HepG2 (cell line): ENCODE results near the gene BAZ1A. TPM values are rescaled to one million over a fixed set of nuclear protein-coding genes. Genes with fewer than 3 reads are reported as not detected.

Source experiments
- IRF2 ChIP-seq: IDR thresholded peaks from 2 replicates; pipeline ENCODE4 v1.6.1; 2018; ENCODE audit warnings: missing genetic modification reagents, missing compliant biosample characterization
- IRF9 ChIP-seq: sonication (generic); formaldehyde crosslinking; IDR thresholded peaks from 2 replicates; pipeline ENCODE4 v1.8.0; 2022; ENCODE audit warnings: missing genetic modification reagents, mild to moderate bottlenecking, borderline replicate concordance
- KDM5B ChIP-seq: sonication (generic); formaldehyde crosslinking; IDR thresholded peaks from 2 replicates; pipeline ENCODE4 v1.4.0; 2020; ENCODE audit warnings: missing genetic modification reagents, mild to moderate bottlenecking, borderline replicate concordance
- PRPF4 ChIP-seq: fragments of 200-400 bp; formaldehyde crosslinking; IDR thresholded peaks from 2 replicates; pipeline ENCODE4 v1.6.1; 2016; ENCODE audit warnings: low read length, low read depth; ENCODE audit not compliant: poor library complexity, severe bottlenecking
- RARG ChIP-seq: sonication (generic); formaldehyde crosslinking; IDR thresholded peaks from 2 replicates; pipeline ENCODE4 v1.4.0; 2020; ENCODE audit warnings: low read depth, mild to moderate bottlenecking, missing genetic modification reagents
- SAP130 ChIP-seq: IDR thresholded peaks from 2 replicates; pipeline ENCODE4 v1.6.1; 2016; ENCODE audit warnings: low read depth
- SMC3 ChIP-seq: IDR thresholded peaks from 2 replicates; pipeline ENCODE4 v1.6.1; 2011; ENCODE audit warnings: low read length, improper control_type of control experiment
- ZIK1 ChIP-seq: sonication (generic); formaldehyde crosslinking; IDR thresholded peaks from 2 replicates; pipeline ENCODE4 v1.5.0; 2020; ENCODE audit warnings: mild to moderate bottlenecking, low read depth, missing genetic modification reagents, borderline replicate concordance
- ZNF24 ChIP-seq: fragments of 450-650 bp; IDR thresholded peaks from 2 replicates; pipeline ENCODE4 v1.6.1; 2017; ENCODE audit warnings: antibody characterized with exemption, mild to moderate bottlenecking
- ZNF547 ChIP-seq: sonication (generic); formaldehyde crosslinking; IDR thresholded peaks from 2 replicates; pipeline ENCODE4 v1.5.1; 2020; ENCODE audit warnings: mild to moderate bottlenecking, missing genetic modification reagents
- ZNF841 ChIP-seq: sonication (generic); formaldehyde crosslinking; IDR thresholded peaks from 2 replicates; pipeline ENCODE4 v1.8.1; 2023; ENCODE audit warnings: missing genetic modification reagents, borderline replicate concordance
- polyA plus RNA-seq, 8 experiments: library from polyadenylated mRNA; depleted of rRNA in 3 of 8; stranded (reverse) in 7 of 8; unstranded in 1 of 8; fragments of >200 nt; fragmentation: Illumina TruSeq in 4 of 8; extraction: Trizol in 4 of 8; gene quantifications; 2 replicates each; pipeline versions ENCODE4 v1.2.1 to v1.2.3, GENCODE V29; 2011 to 2016; ENCODE audit warnings: low read depth in 4 of 8, missing spikeins in 1 of 8, mixed read lengths in 1 of 8; ENCODE audit not compliant: insufficient read depth in 1 of 8
- total RNA-seq, 5 experiments: library from RNA; depleted of rRNA; stranded (reverse); fragments of >200 nt; fragmentation: Illumina TruSeq; extraction: Trizol; gene quantifications; 2 replicates each; pipeline ENCODE4 v1.2.3, GENCODE V29; 2016; ENCODE audit warnings: low read depth in 1 of 5
- TF ChIP-seq, protein P1 (sequence below): sonication (generic); formaldehyde crosslinking; IDR thresholded peaks from 2 replicates; pipeline ENCODE4 v1.4.0; 2020; ENCODE audit warnings: mild to moderate bottlenecking, missing genetic modification reagents
- TF ChIP-seq, protein P2 (sequence below): sonication (generic); formaldehyde crosslinking; IDR thresholded peaks from 2 replicates; pipeline ENCODE4 v1.5.0; 2020; ENCODE audit warnings: missing genetic modification reagents, mild to moderate bottlenecking, borderline replicate concordance
- TF ChIP-seq, protein P3 (sequence below): sonication (generic); formaldehyde crosslinking; conservative IDR thresholded peaks from 2 replicates; pipeline ENCODE4 v1.4.0; 2020; ENCODE audit warnings: missing genetic modification reagents

Gene BAZ1A
- total and polyA plus RNA-seq, 2 of the 13 experiments (the other 11 are each of a cell fraction or from before 2014, with no cell fraction given), result 20.9 to 56.8 TPM

GRCh38 chr14:34873589-34874385 lies 1.4 kb downstream of the BAZ1A start (continued):
- TF ChIP-seq, protein P1, sequence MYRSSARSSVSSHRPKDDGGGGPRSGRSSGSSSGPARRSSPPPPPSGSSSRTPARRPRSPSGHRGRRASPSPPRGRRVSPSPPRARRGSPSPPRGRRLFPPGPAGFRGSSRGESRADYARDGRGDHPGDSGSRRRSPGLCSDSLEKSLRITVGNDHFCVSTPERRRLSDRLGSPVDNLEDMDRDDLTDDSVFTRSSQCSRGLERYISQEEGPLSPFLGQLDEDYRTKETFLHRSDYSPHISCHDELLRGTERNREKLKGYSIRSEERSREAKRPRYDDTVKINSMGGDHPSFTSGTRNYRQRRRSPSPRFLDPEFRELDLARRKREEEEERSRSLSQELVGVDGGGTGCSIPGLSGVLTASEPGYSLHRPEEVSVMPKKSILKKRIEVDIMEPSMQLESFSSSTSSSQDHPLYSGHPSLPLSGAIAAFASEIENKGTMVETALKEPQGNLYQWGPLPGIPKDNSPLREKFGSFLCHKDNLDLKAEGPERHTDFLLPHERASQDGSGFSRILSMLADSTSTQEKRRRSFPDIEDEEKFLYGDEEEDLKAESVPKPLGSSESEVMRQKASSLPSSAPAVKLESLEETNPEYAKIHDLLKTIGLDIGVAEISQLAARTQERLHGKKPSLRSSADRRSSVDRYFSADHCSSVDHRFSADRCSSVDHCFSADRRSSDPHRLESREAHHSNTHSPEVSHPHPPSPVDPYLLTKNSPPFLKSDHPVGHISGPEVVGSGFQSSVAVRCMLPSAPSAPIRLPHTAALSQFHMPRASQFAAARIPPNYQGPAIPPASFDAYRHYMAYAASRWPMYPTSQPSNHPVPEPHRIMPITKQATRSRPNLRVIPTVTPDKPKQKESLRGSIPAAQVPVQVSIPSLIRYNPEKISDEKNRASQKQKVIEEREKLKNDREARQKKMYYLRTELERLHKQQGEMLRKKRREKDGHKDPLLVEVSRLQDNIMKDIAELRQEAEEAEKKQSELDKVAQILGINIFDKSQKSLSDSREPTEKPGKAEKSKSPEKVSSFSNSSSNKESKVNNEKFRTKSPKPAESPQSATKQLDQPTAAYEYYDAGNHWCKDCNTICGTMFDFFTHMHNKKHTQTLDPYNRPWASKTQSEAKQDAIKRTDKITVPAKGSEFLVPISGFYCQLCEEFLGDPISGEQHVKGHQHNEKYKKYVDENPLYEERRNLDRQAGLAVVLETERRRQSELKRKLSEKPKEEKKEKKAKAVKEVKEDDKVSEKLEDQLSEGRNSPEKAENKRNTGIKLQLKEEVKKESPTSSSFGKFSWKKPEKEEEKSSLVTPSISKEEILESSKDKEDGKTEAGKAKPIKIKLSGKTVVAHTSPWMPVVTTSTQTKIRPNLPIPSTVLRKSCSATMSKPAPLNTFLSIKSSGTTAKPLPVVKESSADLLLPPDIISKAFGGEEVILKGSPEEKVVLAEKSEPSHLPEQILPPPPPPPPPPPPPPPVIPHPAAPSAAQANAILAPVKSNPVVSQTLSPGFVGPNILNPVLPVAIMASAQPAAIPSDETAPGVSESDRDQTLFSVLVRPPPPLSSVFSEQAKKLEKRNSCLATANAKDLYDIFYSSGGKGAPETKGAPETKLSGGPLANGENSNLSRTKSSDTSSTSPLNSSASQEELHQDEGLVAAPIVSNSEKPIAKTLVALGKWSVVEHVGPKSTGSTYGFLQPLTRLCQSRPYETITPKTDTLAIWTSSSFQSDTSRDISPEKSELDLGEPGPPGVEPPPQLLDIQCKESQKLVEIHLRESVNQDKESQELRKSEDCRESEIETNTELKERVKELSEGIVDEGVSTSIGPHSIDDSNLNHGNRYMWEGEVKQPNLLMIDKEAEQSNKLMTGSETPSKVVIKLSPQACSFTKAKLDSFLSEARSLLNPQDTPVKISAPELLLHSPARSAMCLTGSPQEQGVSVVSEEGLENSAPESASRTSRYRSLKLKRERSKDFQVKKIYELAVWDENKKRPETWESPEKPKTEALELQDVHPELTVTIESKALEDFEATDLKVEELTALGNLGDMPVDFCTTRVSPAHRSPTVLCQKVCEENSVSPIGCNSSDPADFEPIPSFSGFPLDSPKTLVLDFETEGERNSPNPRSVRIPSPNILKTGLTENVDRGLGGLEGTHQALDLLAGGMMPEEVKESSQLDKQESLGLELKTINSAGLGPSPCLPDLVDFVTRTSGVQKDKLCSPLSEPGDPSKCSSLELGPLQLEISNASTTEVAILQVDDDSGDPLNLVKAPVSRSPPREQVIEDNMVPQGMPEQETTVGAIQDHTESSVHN, result peak; percentile 85; the same call in 1 of the 2 replicates
- TF ChIP-seq SMC3 (no peak), RARG (peak; percentile 98), IRF9 (peak; percentile 75; the same call in 1 of the 2 replicates), ZNF547 (peak; percentile 97), KDM5B (CRISPR knock-in tag) (peak; percentile 98), IRF2 (CRISPR knock-in tag) (peak; percentile 77), PRPF4 (no peak), ZNF841 (CRISPR knock-in tag) (no peak; the same call in 1 of the 2 replicates), SAP130 (CRISPR knock-in tag) (peak; percentile 97), ZIK1 (no peak; the same call in none of the 2 replicates), ZNF24 (no peak; the same call in 1 of the 2 replicates)
- TF ChIP-seq, protein P2, sequence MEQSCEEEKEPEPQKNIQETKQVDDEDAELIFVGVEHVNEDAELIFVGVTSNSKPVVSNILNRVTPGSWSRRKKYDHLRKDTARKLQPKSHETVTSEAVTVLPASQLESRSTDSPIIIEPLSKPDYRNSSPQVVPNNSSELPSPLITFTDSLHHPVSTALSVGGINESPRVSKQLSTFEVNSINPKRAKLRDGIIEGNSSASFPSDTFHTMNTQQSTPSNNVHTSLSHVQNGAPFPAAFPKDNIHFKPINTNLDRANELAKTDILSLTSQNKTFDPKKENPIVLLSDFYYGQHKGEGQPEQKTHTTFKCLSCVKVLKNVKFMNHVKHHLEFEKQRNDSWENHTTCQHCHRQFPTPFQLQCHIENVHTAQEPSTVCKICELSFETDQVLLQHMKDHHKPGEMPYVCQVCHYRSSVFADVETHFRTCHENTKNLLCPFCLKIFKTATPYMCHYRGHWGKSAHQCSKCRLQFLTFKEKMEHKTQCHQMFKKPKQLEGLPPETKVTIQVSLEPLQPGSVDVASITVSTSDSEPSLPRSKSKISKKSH (CRISPR knock-in tag), result peak; percentile 99
- TF ChIP-seq, protein P3, sequence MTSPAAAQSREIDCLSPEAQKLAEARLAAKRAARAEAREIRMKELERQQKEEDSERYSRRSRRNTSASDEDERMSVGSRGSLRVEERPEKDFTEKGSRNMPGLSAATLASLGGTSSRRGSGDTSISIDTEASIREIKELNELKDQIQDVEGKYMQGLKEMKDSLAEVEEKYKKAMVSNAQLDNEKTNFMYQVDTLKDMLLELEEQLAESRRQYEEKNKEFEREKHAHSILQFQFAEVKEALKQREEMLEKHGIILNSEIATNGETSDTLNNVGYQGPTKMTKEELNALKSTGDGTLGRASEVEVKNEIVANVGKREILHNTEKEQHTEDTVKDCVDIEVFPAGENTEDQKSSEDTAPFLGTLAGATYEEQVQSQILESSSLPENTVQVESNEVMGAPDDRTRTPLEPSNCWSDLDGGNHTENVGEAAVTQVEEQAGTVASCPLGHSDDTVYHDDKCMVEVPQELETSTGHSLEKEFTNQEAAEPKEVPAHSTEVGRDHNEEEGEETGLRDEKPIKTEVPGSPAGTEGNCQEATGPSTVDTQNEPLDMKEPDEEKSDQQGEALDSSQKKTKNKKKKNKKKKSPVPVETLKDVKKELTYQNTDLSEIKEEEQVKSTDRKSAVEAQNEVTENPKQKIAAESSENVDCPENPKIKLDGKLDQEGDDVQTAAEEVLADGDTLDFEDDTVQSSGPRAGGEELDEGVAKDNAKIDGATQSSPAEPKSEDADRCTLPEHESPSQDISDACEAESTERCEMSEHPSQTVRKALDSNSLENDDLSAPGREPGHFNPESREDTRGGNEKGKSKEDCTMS (CRISPR knock-in tag), result no peak; the same call in none of the 2 replicates
